ENCODE data around the gene MYO5A. TPM values are rescaled to one million over a fixed set of nuclear protein-coding genes. Genes with fewer than 3 reads are reported as not detected.

Gene MYO5A
- polyA plus RNA-seq, 1 of the 3 experiments (the other 2 are of a cell fraction), result 11.0 TPM

GRCh38 chr15:52506549-52506948 lies 22.1 kb downstream of the MYO5A start:
- Histone ChIP-seq H3K9me2 (no peaks in the 10 kb centered on the region), H3K9ac (no peak overlapping the region), H3F3A (replicated peaks; ENCODE audit: insufficient read depth) (no peaks in the 10 kb centered on the region), H3K4me1 (ENCODE audit: control insufficient read depth in 1 of 2, insufficient read depth in 2 of 2, low read depth in 1 of 2, low read length in 1 of 2) (peaks cover 0 to 3% of the 10 kb centered on the region in 2 experiments; a peak in 1 of 4 replicates), H3K27me3 (ENCODE audit: insufficient read depth) (no peaks in the 10 kb centered on the region), H3K27ac (ENCODE audit: low read depth in 2 of 2, low read length in 1 of 2) (no peak overlapping the region), H3K36me3 (replicated peaks in 1 of 2; ENCODE audit: control insufficient read depth in 1 of 2, insufficient read depth in 2 of 2, low read length in 1 of 2) (no peaks in the 10 kb centered on the region), H3K4me2 (no peak overlapping the region), H3K9me3 (no peaks in the 10 kb centered on the region), H3K79me2 (ENCODE audit: insufficient read depth) (peaks cover 56% of the 10 kb centered on the region), H4K20me1 (ENCODE audit: insufficient read depth) (0 out of 2 replicates have a peak, but pooled peaks cover 4% of the 10 kb centered on the region), H3K4me3 (ENCODE audit: low read depth in 2 of 2, low read length in 1 of 2) (no peak overlapping the region), H2AFZ (ENCODE audit: low read depth) (no peak overlapping the region)
- no peak for DNase-seq
- 75% methylated on average over 6 of the region's 6 CpGs for WGBS (ENCODE audit: low lambda C conversion rate)
- ChIA-PET CTCF (no interaction called here), POLR2A (no interaction called here)
- TF ChIP-seq GATA2 (CRISPR knock-in tag; IDR thresholded peaks at IDR 0.05), result no peak
- TF ChIP-seq JUND (IDR thresholded peaks at IDR 0.05), result no peak
- TF ChIP-seq CTCF (IDR thresholded peaks at IDR 0.05), result no peak
- no peak for TF ChIP-seq SIN3A (IDR thresholded peaks at IDR 0.05; ENCODE audit: borderline replicate concordance, low read depth, low read length)
- no peak for TF ChIP-seq POLR2AphosphoS5 (IDR thresholded peaks at IDR 0.05; ENCODE audit: low read depth, low read length)
- TF ChIP-seq FOSL2 (IDR thresholded peaks at IDR 0.05; ENCODE audit: borderline replicate concordance, low read depth), result no peak
- no peak for TF ChIP-seq ZBTB33 (IDR thresholded peaks at IDR 0.05; ENCODE audit: borderline replicate concordance, low read depth)
- no peak for TF ChIP-seq ELF1 (IDR thresholded peaks at IDR 0.05)
- no peak for TF ChIP-seq NRF1 (IDR thresholded peaks at IDR 0.05; ENCODE audit: low read depth, low read length)
- TF ChIP-seq EP300 (IDR thresholded peaks at IDR 0.05; ENCODE audit: borderline replicate concordance in 1 of 2, low read depth in 1 of 2, low read length in 1 of 2), result no peak
- TF ChIP-seq CHD2 (IDR thresholded peaks at IDR 0.05; ENCODE audit: low read length, partially characterized antibody), result no peak

- POLR2A ChIA-PET, result no interaction called here
- 94% methylated on average over 6 of the region's 6 CpGs for WGBS (ENCODE audit: low lambda C conversion rate)
- Histone ChIP-seq H3K9me2 (no peaks in the 10 kb centered on the region), H3F3A (replicated peaks; ENCODE audit: insufficient read depth) (no peaks in the 10 kb centered on the region), H3K9me3 (no peaks in the 10 kb centered on the region), H3K27ac (ENCODE audit: low read depth in 2 of 2, low read length in 1 of 2) (no peak overlapping the region), H3K27me3 (ENCODE audit: insufficient read depth) (no peaks in the 10 kb centered on the region), H3K79me2 (ENCODE audit: insufficient read depth) (peaks cover 54% of the 10 kb centered on the region), H3K4me1 (ENCODE audit: control insufficient read depth in 1 of 2, insufficient read depth in 2 of 2, low read depth in 1 of 2, low read length in 1 of 2) (no peaks in the 10 kb centered on the region), H3K4me3 (ENCODE audit: low read depth in 2 of 2, low read length in 1 of 2) (no peak overlapping the region), H3K36me3 (replicated peaks in 1 of 2; ENCODE audit: control insufficient read depth in 1 of 2, insufficient read depth in 2 of 2, low read length in 1 of 2) (no peaks in the 10 kb centered on the region), H4K20me1 (ENCODE audit: insufficient read depth) (0 out of 2 replicates have a peak, but pooled peaks cover 4% of the 10 kb centered on the region), H3K9ac (no peak overlapping the region), H2AFZ (ENCODE audit: low read depth) (no peak overlapping the region), H3K4me2 (no peak overlapping the region)
- CTCF ChIA-PET, result no interaction called here
- TF ChIP-seq NFIC (IDR thresholded peaks at IDR 0.05; ENCODE audit: borderline replicate concordance), result no peak
- no peak for TF ChIP-seq RXRA (IDR thresholded peaks at IDR 0.05; ENCODE audit: borderline replicate concordance, low read depth)
- no peak for TF ChIP-seq POLR2AphosphoS5 (IDR thresholded peaks at IDR 0.05; ENCODE audit: low read depth, low read length)
- no peak for TF ChIP-seq RAD21 (IDR thresholded peaks at IDR 0.05; ENCODE audit: low read length)
- no peak for TF ChIP-seq ZBTB33 (IDR thresholded peaks at IDR 0.05; ENCODE audit: borderline replicate concordance, low read depth)
- TF ChIP-seq CTCF (IDR thresholded peaks at IDR 0.05), result no peak
- TF ChIP-seq YY1 (IDR thresholded peaks at IDR 0.05; ENCODE audit: low read depth), result no peak
- TF ChIP-seq TCF12 (IDR thresholded peaks at IDR 0.05), result no peak
- TF ChIP-seq USF1 (IDR thresholded peaks at IDR 0.05; ENCODE audit: borderline replicate concordance, low read depth), result no peak
- DNase-seq, result no peak
Observed at GRCh38 chr15:52505151-52505550, 23.5 kb downstream of the MYO5A start.

Data from SK-N-SH (cell line).